ENCODE measurements around the gene IRF2BPL. TPM values are rescaled to one million over a fixed set of nuclear protein-coding genes. Genes with fewer than 3 reads are reported as not detected.

Gene IRF2BPL
- total and polyA plus RNA-seq, 2 of the 4 experiments (the other 2 are of a cell fraction), result 6.3 to 14.5 TPM

- TF ChIP-seq RCOR1 (IDR thresholded peaks at IDR 0.05; ENCODE audit: insufficient replicate concordance, low read length), result no peak
- TF ChIP-seq CEBPB (IDR thresholded peaks at IDR 0.05; ENCODE audit: low read depth, low read length), result no peak
Observed at GRCh38 chr14:77058117-77058516, 29.6 kb upstream of the IRF2BPL start (continued).

- Histone ChIP-seq H3K18ac (ENCODE audit: low read depth, low read length) (no peak overlapping the region), H2BK15ac (ENCODE audit: low read depth, low read length) (no peak overlapping the region), H4K5ac (ENCODE audit: low read depth, low read length) (no peak overlapping the region), H3K14ac (replicated peaks; ENCODE audit: low read depth, low read length) (no peak overlapping the region), H3K36me3 (ENCODE audit: control insufficient read depth, insufficient read depth, low read length) (no peaks in the 10 kb centered on the region), H3K4me3 (ENCODE audit: insufficient read depth, low read depth, low read length) (no peak overlapping the region), H3K4me2 (ENCODE audit: low read depth, low read length) (no peak overlapping the region), H3K9ac (ENCODE audit: low read depth, low read length) (no peak overlapping the region), H3K4me1 (ENCODE audit: control insufficient read depth, insufficient read depth, low read length) (peaks cover 14% of the 10 kb centered on the region), H4K20me1 (ENCODE audit: insufficient read depth, low read length) (no peaks in the 10 kb centered on the region), H4K8ac (ENCODE audit: low read depth in 2 of 2, low read length in 2 of 2) (no peak overlapping the region), H2BK120ac (ENCODE audit: low read depth, low read length) (no peak overlapping the region; the same call in 1 of the 2 replicates), H4K91ac (ENCODE audit: insufficient read depth, low read depth, low read length) (no peak overlapping the region), H3K9me3 (ENCODE audit: control insufficient read depth, insufficient read depth, low read length) (peaks cover 4% of the 10 kb centered on the region; the same call in 1 of the 2 replicates), H3K23ac (ENCODE audit: low read depth, low read length) (no peak overlapping the region), H2BK20ac (ENCODE audit: low read depth, low read length) (no peak overlapping the region), H2BK5ac (ENCODE audit: low read depth, low read length, poor library complexity, severe bottlenecking) (no peak overlapping the region), H3K56ac (ENCODE audit: extremely low read depth, insufficient read depth, low read length) (no peak overlapping the region), H3K27ac (ENCODE audit: insufficient read depth, low read length) (no peak overlapping the region), H2AK9ac (replicated peaks; ENCODE audit: low read depth, low read length, poor library complexity) (peak overlapping the region; percentile 45), H3K4ac (ENCODE audit: low read depth, low read length) (no peak overlapping the region), H3K79me1 (ENCODE audit: low read depth in 1 of 2, low read length in 2 of 2) (0 out of 4 replicates have a peak, but pooled peaks cover 0 to 6% of the 10 kb centered on the region in 2 experiments), H2AK5ac (ENCODE audit: low read depth, low read length) (no peak overlapping the region), H3K27me3 (ENCODE audit: control insufficient read depth, insufficient read depth, low read length) (no peaks in the 10 kb centered on the region), H3K9me1 (ENCODE audit: insufficient read depth, low read length) (no peaks in the 10 kb centered on the region), H2AFZ (replicated peaks; ENCODE audit: low read length, poor library complexity) (no peak overlapping the region)
- in situ Hi-C loops (cut with MboI; ENCODE audit: low sequenced_read_pairs), result loop anchor here (25.0 kb wide), 1 partner anchor 1069 kb away; the partner anchor contains the start of genes IFT43 and TGFB3
- ChIA-PET POLR2A (ENCODE audit: unreplicated experiment) (no interaction called here), CTCF (no interaction called here)
- ATAC-seq (ENCODE audit: low read depth), result no peak
- BruUV-seq (replicated peaks), result no TSS peak
- intact Hi-C loops (cut with micrococcal nuclease), result no loop called here
- dilution Hi-C loops (cut with HindIII; ENCODE audit: low sequenced_read_pairs, unreplicated experiment), result no loop called here
- DNase-seq, result no peak
- TF ChIP-seq CEBPB (IDR thresholded peaks at IDR 0.05; ENCODE audit: low read depth, low read length) (no peak), ELK1 (IDR thresholded peaks at IDR 0.05; ENCODE audit: borderline replicate concordance, low read depth, low read length) (no peak), MXI1 (IDR thresholded peaks at IDR 0.05; ENCODE audit: borderline replicate concordance, low read depth, low read length) (no peak), RCOR1 (IDR thresholded peaks at IDR 0.05; ENCODE audit: insufficient replicate concordance, low read length) (no peak), CHD1 (IDR thresholded peaks at IDR 0.05; ENCODE audit: low read depth, low read length) (no peak), POLR2A (IDR thresholded peaks at IDR 0.05; ENCODE audit: low read depth, low read length) (no peak), RAD21 (IDR thresholded peaks at IDR 0.05; ENCODE audit: low read length) (no peak), SMC3 (IDR thresholded peaks at IDR 0.05; ENCODE audit: low read depth, low read length) (no peak), FOS (IDR thresholded peaks at IDR 0.05; ENCODE audit: low read depth, low read length) (no peak)
- 71% methylated on average over 2 of the region's 3 CpGs; no CpG with 5 or more reads in 1 of the 2 experiments for WGBS, 2 experiments (ENCODE audit: extremely low coverage in 2 of 2, insufficient read length in 1 of 2)
Observed at GRCh38 chr14:77055981-77056380, 27.5 kb upstream of the IRF2BPL start.

Data from IMR-90 (cell line).